SK-N-SH (cell line): ENCODE data around the gene OSBP2. TPM values are rescaled to one million over a fixed set of nuclear protein-coding genes. Genes with fewer than 3 reads are reported as not detected.

ENCODE experiments used
- CTCF ChIA-PET: fragments of 300-600, 350-600 bp; formaldehyde crosslinking; extraction: SDS; loops from one replicate; lab custom pipeline; 2021; lab: Yijun Ruan, JAX
- POLR2A ChIA-PET: fragments of 350-600 bp; sonication (Branson Sonifier 250); formaldehyde crosslinking; extraction: SDS; loops from one replicate; lab custom pipeline; 2020; ENCODE audit warnings: antibody characterized with exemption, inconsistent platforms; lab: Yijun Ruan, JAX
- DNase-seq: peaks from one replicate; pipeline ENCODE4 v3.0.0; 2012
- H2AFZ ChIP-seq: fragments of 200-600 bp; sonication (generic); 2 replicates; pipeline ENCODE4 v1.8.1; 2016; ENCODE audit warnings: antibody characterized with exemption, mild to moderate bottlenecking, low read depth
- H3F3A ChIP-seq: fragments of 200-600 bp; sonication (generic); replicated peaks from 2 replicates; pipeline ENCODE3; 2016; ENCODE audit warnings: antibody characterized with exemption, mild to moderate bottlenecking; ENCODE audit not compliant: insufficient read depth
- H3K27ac ChIP-seq, 2 experiments: fragments of 200-500 bp in 1 of 2; fragments of 200-600 bp in 1 of 2; sonication (Bioruptor generic) in 1 of 2; sonication (generic), shearing (Covaris generic) in 1 of 2; 2 replicates each; pipeline versions ENCODE4 v1.5.1 to v1.6.1; 2014 to 2016; ENCODE audit warnings: low read depth in 2 of 2, inconsistent platforms in 1 of 2, low read length in 1 of 2, mild to moderate bottlenecking in 1 of 2, mixed read lengths in 1 of 2
- H3K27me3 ChIP-seq: fragments of 200-600 bp; sonication (generic), shearing (Covaris generic); 2 replicates; pipeline ENCODE4 v1.6.1; 2016; ENCODE audit warnings: mixed run types; ENCODE audit not compliant: insufficient read depth
- H3K36me3 ChIP-seq, 2 experiments: fragments of 200-500 bp in 1 of 2; fragments of 200-600 bp in 1 of 2; sonication (Bioruptor generic) in 1 of 2; sonication (generic) in 1 of 2; replicated peaks in 1 of 2; 2 replicates each; pipeline versions ENCODE3 to v1.5.1; 2014 to 2016; ENCODE audit warnings: low read length in 1 of 2, mild to moderate bottlenecking in 1 of 2; ENCODE audit not compliant: insufficient read depth in 2 of 2, control insufficient read depth in 1 of 2
- H3K4me1 ChIP-seq, 2 experiments: fragments of 200-500 bp in 1 of 2; fragments of 200-600 bp in 1 of 2; sonication (Bioruptor generic) in 1 of 2; sonication (generic), shearing (Covaris generic) in 1 of 2; 2 replicates each; pipeline versions ENCODE4 v1.5.1 to v1.6.1; 2014 to 2016; ENCODE audit warnings: low read depth in 1 of 2, low read length in 1 of 2, mixed run types in 1 of 2; ENCODE audit not compliant: insufficient read depth in 2 of 2, control insufficient read depth in 1 of 2
- H3K4me2 ChIP-seq: fragments of 200-600 bp; sonication (generic), shearing (Covaris generic); 2 replicates; pipeline ENCODE4 v1.6.1; 2017; ENCODE audit warnings: mixed run types
- H3K4me3 ChIP-seq, 2 experiments: fragments of 200-500 bp in 1 of 2; fragments of 200-600 bp in 1 of 2; sonication (Bioruptor generic) in 1 of 2; sonication (generic), shearing (Covaris generic) in 1 of 2; 2 replicates each; pipeline versions ENCODE4 v1.5.1 to v1.8.1; 2014 to 2016; ENCODE audit warnings: low read depth in 2 of 2, inconsistent platforms in 1 of 2, low read length in 1 of 2, mild to moderate bottlenecking in 1 of 2, mixed read lengths in 1 of 2, moderate library complexity in 1 of 2
- H3K79me2 ChIP-seq: fragments of 200-600 bp; sonication (generic); 2 replicates; pipeline ENCODE4 v1.8.1; 2017; ENCODE audit warnings: mild to moderate bottlenecking; ENCODE audit not compliant: insufficient read depth
- H3K9ac ChIP-seq: fragments of 200-600 bp; sonication (generic); 2 replicates; pipeline ENCODE4 v1.6.1; 2017; ENCODE audit warnings: mixed run types
- H3K9me2 ChIP-seq: fragments of 200-600 bp; sonication (generic); 2 replicates; pipeline ENCODE4 v1.6.1; 2017; ENCODE audit warnings: mixed run types
- H3K9me3 ChIP-seq: fragments of 200-600 bp; sonication (generic); 2 replicates; pipeline ENCODE4 v1.6.1; 2017; ENCODE audit warnings: mixed run types, mild to moderate bottlenecking, moderate library complexity
- H4K20me1 ChIP-seq: fragments of 200-600 bp; sonication (generic); 2 replicates; pipeline ENCODE4 v1.6.1; 2017; ENCODE audit warnings: mild to moderate bottlenecking, mixed run types; ENCODE audit not compliant: insufficient read depth
- ELF1 ChIP-seq: IDR thresholded peaks from 2 replicates; pipeline ENCODE4 v1.4.0; 2012
- FOXJ3 ChIP-seq: sonication (generic); formaldehyde crosslinking; IDR thresholded peaks from 2 replicates; pipeline ENCODE4 v1.5.1; 2020; ENCODE audit warnings: mild to moderate bottlenecking, missing genetic modification reagents
- FOXM1 ChIP-seq: IDR thresholded peaks from 2 replicates; pipeline ENCODE4 v1.4.0; 2012; ENCODE audit warnings: low read depth, mild to moderate bottlenecking
- GATA2 ChIP-seq: sonication (generic); formaldehyde crosslinking; IDR thresholded peaks from 2 replicates; pipeline ENCODE4 v1.5.0; 2020; ENCODE audit warnings: mild to moderate bottlenecking, missing genetic modification reagents
- MEF2A ChIP-seq: IDR thresholded peaks from 2 replicates; pipeline ENCODE4 v1.4.0; 2012; ENCODE audit warnings: low read depth, borderline replicate concordance
- NRF1 ChIP-seq: IDR thresholded peaks from 2 replicates; pipeline ENCODE4 v1.6.1; 2012; ENCODE audit warnings: low read depth, mild to moderate bottlenecking, low read length
- POLR2AphosphoS5 ChIP-seq: IDR thresholded peaks from 2 replicates; pipeline ENCODE4 v1.6.1; 2012; ENCODE audit warnings: low read depth, low read length
- REST ChIP-seq: IDR thresholded peaks from 2 replicates; pipeline ENCODE4 v1.6.1; 2012; ENCODE audit warnings: mild to moderate bottlenecking, low read depth, low read length, moderate library complexity
- SIN3A ChIP-seq: IDR thresholded peaks from 2 replicates; pipeline ENCODE4 v1.6.1; 2012; ENCODE audit warnings: low read depth, mild to moderate bottlenecking, low read length, moderate library complexity, borderline replicate concordance
- TAF1 ChIP-seq: IDR thresholded peaks from 2 replicates; pipeline ENCODE4 v1.6.1; 2012; ENCODE audit warnings: low read depth, mild to moderate bottlenecking, low read length, moderate library complexity, borderline replicate concordance
- USF2 ChIP-seq: fragments of 150-350 bp; IDR thresholded peaks from 2 replicates; pipeline ENCODE4 v1.6.1; 2017; ENCODE audit warnings: antibody characterized with exemption, low read length, low read depth, borderline replicate concordance
- YY1 ChIP-seq: IDR thresholded peaks from 2 replicates; pipeline ENCODE4 v1.4.0; 2012; ENCODE audit warnings: low read depth, mild to moderate bottlenecking
- WGBS: methylation state at CpG from one replicate; pipeline ENCODE4 v1.1.6; 2017; ENCODE audit warnings: low lambda C conversion rate; 5-methylcytosine and 5-hydroxymethylcytosine counted together
- polyA plus RNA-seq, 3 experiments: library from polyadenylated mRNA; depleted of rRNA; stranded (reverse); fragments of >200 nt; gene quantifications; 2 replicates each; pipeline ENCODE4 v1.2.3, GENCODE V29; 2012

Gene OSBP2
- polyA plus RNA-seq, 1 of the 3 experiments (the other 2 are of a cell fraction), result 3.1 TPM

GRCh38 chr22:30825711-30826505 is 131.2 kb downstream of the OSBP2 start:
- H3K27ac ChIP-seq, result no peak overlapping the region
- 91% methylated on average over 9 of the region's 11 CpGs for WGBS

More at GRCh38 chr22:30825711-30826505, 131.2 kb downstream of the OSBP2 start:
- no peak overlapping the region for H3K4me3 ChIP-seq
- no peaks in the 10 kb centered on the region for H3K9me2 ChIP-seq
- ChIA-PET CTCF (interaction anchor here (0.9 kb wide), 1 partner anchor 23 kb away, joined by 5 read pairs; no protein-coding TSS in a partner anchor), POLR2A (no interaction called here)
- H4K20me1 ChIP-seq, result no peaks in the 10 kb centered on the region
- H3K9ac ChIP-seq, result no peak overlapping the region
- no peak for DNase-seq
- H2AFZ ChIP-seq, result no peak overlapping the region
- no peak overlapping the region for H3K4me2 ChIP-seq
- H3K27me3 ChIP-seq, result no peaks in the 10 kb centered on the region
- no peaks in the 10 kb centered on the region for H3K9me3 ChIP-seq
- TF ChIP-seq TAF1, result no peak
- TF ChIP-seq REST, result no peak
- no peak for TF ChIP-seq NRF1
- no peak for TF ChIP-seq YY1
- TF ChIP-seq GATA2 (CRISPR knock-in tag), result no peak
- TF ChIP-seq USF2, result no peak
- TF ChIP-seq MEF2A, result no peak
- TF ChIP-seq SIN3A, result no peak
- TF ChIP-seq POLR2AphosphoS5, result no peak
- TF ChIP-seq FOXJ3, result no peak
- TF ChIP-seq FOXM1, result no peak
- no peak for TF ChIP-seq ELF1
- H3K79me2 ChIP-seq, result no peaks in the 10 kb centered on the region
- H3K4me1 ChIP-seq, result peaks cover 10 to 30% of the 10 kb centered on the region in 2 experiments; a peak in 2 of 4 replicates
- no peaks in the 10 kb centered on the region for H3K36me3 ChIP-seq
- peaks cover 13% of the 10 kb centered on the region for H3F3A ChIP-seq
